GM19324 (cell line): Measurements from ENCODE around the gene CETN2.
A peak's percentile ranks its signal among the peaks of the same experiment; 100 is the strongest.
"Not testable (repeated sequence)": the region's sequence is repeated elsewhere in the genome, so short reads cannot be mapped to it uniquely, and the experiment has no call there.

ENCODE experiments used
- ATAC-seq: cut with Tn5 transposase; IDR thresholded peaks from one replicate; pipeline ENCODE4 v1.9.1; 2021; ENCODE audit warnings: mild to moderate bottlenecking, moderate library complexity; ENCODE audit not compliant: unreplicated experiment, low FRiP score

The CETN2 gene

DNA sequence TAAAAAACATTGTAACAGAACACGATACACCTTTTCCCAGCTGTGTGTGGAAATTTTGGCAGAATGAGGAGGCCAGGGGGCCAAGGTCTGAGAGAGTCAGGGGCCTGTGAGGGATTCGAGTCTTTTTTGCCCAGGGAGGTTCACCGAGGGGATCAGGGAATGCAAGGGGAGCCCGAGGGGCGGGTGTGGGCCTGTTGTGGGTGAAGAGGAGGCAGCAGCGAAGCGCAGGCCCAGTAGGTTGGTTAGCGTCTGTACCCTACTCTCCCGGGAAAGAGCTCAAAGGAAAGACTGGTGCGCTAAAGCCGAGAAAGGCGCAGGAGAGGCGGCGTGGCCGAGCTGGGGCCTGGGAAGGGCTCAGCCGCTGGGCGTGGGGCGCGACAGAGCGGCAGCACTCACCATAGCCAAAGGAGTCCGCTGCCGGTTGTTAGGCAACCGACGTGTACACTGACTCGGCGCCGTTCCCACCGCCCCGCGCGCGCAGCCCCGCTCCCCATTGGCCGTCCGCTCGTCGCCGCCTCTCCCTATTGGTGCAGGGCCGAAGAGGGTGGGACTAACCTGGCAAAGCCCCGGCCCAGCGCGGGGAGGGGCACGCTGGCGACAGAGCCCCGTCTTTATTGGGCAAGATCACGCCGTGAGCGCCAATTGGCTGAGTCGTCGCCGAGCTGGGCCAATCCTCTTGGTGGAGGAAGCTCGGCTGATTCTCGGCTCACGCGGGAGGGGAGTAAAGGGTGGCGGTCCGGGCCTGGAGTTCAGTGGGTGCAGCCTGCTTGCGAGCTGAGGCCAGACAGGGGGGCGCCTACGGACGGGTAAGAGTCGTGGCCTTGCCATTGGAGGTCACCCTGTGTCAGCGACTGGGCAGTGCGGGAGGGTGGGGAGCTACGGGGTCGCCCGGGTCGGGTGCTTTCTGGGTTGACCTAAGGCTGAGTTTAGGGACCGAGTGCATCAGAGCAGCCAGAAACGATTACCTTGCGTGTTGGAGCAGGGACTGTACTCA, at the start of gene CETN2, which contains the start of gene NSDHL:
TSS of gene CETN2 (minus strand) at position 446 of the 994 bp plus-strand sequence. CDS start at position 399, 47 bp downstream.
TSS of gene NSDHL (plus strand) at position 752 of the 994 bp plus-strand sequence. CDS start 15,262 bp downstream, outside the sequence.
- peak; percentile 99 for ATAC-seq

GRCh38 chrX:152878976-152879755, 48.6 kb upstream of the CETN2 start:
- ATAC-seq = no peak

GRCh38 chrX:152876931-152877840, 46.6 kb upstream of the CETN2 start:
- no peak for ATAC-seq

- ATAC-seq = no peak
Measured at GRCh38 chrX:152873361-152873760, 42.8 kb upstream of the CETN2 start.

- no peak for ATAC-seq
Measured at GRCh38 chrX:152872522-152872921, 42.0 kb upstream of the CETN2 start.

- ATAC-seq = no peak
Measured at GRCh38 chrX:152871260-152871659, 40.7 kb upstream of the CETN2 start.

- no peak for ATAC-seq
Measured at GRCh38 chrX:152869972-152870371, 39.4 kb upstream of the CETN2 start.

DNA sequence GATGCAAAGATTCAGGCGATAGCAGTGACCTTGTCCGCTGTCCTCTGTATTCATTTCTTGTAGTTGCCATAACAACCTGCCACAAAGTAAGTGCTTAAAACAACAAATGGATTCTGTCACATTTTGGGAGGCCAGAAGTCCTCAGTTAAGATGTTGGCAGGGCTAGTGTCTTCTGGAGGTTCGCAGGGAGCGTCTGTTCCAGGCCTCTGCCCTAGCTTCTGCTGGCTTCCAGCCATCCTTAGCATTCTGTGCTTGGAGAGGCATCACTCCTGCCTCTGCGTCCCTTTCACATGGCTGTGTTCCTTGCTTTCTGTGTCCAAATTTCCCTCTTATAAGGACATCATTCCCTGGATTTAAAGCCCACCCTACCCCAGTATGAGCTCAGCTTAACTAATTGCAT, 35.8 kb upstream of the CETN2 start:
- no peak for ATAC-seq

GRCh38 chrX:152865232-152865920, 34.8 kb upstream of the CETN2 start:
- no peak for ATAC-seq

DNA sequence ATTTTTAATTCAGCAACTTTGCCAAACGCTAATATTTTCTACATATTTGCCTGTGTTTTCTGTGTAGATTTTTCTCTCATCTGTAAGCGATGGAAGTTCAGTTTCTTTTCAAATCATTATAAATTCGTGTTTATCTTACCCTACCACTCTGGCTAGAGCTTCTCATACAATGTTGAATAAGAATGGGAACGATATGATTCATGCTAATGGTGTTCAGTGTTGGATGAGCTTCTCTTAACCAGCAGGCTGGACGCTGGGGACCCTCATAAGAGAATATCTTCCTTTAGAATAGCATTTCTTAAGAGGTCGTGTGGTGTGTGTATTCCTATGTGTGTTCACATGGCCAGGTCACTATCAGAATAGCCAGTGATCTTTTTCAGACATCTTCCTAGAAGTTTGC, 31.3 kb upstream of the CETN2 start:
- no peak for ATAC-seq

DNA sequence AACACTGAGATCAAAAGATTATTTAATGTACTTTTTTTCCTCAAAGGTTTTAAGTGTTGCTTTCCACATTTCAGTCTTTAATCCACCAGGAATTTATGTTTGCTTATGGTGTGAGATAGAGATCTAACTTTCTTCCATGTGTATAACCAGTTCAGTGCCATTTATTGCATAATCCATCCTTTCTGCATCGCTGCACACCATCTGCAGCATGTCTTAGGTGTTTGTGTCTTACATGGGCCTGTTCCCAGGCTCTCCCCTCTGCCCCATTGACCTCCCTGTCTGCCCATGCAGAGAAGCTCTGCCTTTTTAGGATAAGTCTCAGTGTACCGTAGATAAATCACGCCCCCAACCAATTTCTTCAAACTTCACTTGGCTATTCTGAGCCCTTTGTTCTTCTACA, 30.6 kb upstream of the CETN2 start:
- no peak for ATAC-seq

DNA sequence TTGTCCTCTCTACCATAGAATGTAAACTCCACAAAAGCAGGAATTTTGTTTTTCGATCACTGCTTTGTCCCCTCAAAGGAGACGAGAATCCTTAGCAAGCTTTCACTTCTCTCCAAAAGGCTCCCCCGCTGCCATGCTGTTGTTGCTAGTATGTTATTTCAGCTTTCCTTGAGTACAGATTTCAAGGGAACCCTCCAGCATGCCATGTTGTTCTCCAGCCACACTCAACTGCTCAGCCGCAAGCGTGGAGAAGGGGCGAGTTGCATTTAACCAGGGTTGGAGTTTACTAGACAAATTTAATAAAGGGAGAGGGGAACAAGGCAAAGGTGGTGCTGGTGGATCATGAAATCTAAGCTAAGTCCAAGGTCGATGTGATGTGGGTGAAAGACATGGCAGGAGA, 23.4 kb upstream of the CETN2 start:
- ATAC-seq = no peak

GRCh38 chrX:152850465-152850864, 19.9 kb upstream of the CETN2 start:
- ATAC-seq = no peak

- no peak for ATAC-seq
Measured at GRCh38 chrX:152847281-152847680, 16.7 kb upstream of the CETN2 start.

- no peak for ATAC-seq
Measured at GRCh38 chrX:152845618-152846240, 15.2 kb upstream of the CETN2 start.

GRCh38 chrX:152844256-152844655, 13.7 kb upstream of the CETN2 start:
- ATAC-seq = no peak

- ATAC-seq = no peak
Measured at GRCh38 chrX:152843852-152844251, 13.3 kb upstream of the CETN2 start.

- no peak for ATAC-seq
Measured at GRCh38 chrX:152842772-152843338, 12.3 kb upstream of the CETN2 start.

- ATAC-seq = not testable (repeated sequence)
Measured at GRCh38 chrX:152835470-152835869, 4.9 kb upstream of the CETN2 start.
